Endothelial cell of umbilical vein (primary cell): Measurements from ENCODE around the gene RMDN2.

Experiments
- CTCF ChIP-seq, 2 donors: IDR thresholded peaks; 1 replicate in 1 of 2; 2 replicates in 1 of 2; pipeline ENCODE4 v1.5.1; 2011; ENCODE audit warnings: low read length in 2 of 2, mild to moderate bottlenecking in 2 of 2, moderate library complexity in 2 of 2, control low read depth in 1 of 2, inconsistent platforms in 1 of 2, low read depth in 1 of 2; ENCODE audit not compliant: insufficient read depth in 1 of 2; ENCODE audit errors: extremely low read depth in 1 of 2
- EZH2 ChIP-seq: IDR thresholded peaks from 2 replicates; pipeline ENCODE4 v1.6.1; 2012; ENCODE audit warnings: borderline replicate concordance, low read depth, mild to moderate bottlenecking, moderate library complexity, low read length, inconsistent platforms; ENCODE audit not compliant: severe bottlenecking

- TF ChIP-seq CTCF (IDR thresholded peaks at IDR 0.05; ENCODE audit: extremely low read depth in 1 of 2, insufficient read depth in 1 of 2, low read depth in 1 of 2, low read length in 2 of 2) (no peak), EZH2 (no peak)
Observed at GRCh38 chr2:37894047-37894446, 31.0 kb upstream of the RMDN2 start.
